Endothelial cell (in vitro differentiated cells): ENCODE measurements around the gene EFCAB11. TPM values are rescaled to one million over a fixed set of nuclear protein-coding genes. Genes with fewer than 3 reads are reported as not detected.
A peak's percentile ranks its signal among the peaks of the same experiment; 100 is the strongest.

ENCODE experiments used
- DNase-seq: peaks from one replicate; pipeline ENCODE4 v3.0.0; 2021; ENCODE audit warnings: low spot score
- H3K27ac Mint-ChIP-seq: one replicate; pipeline ENCODE4 v1.8.0; 2021; ENCODE audit warnings: mixed read lengths, inconsistent platforms; ENCODE audit not compliant: unreplicated experiment
- H3K27me3 Mint-ChIP-seq: one replicate; pipeline ENCODE4 v1.8.0; 2021; ENCODE audit warnings: mild to moderate bottlenecking, moderate library complexity, mixed read lengths, inconsistent platforms; ENCODE audit not compliant: unreplicated experiment
- H3K36me3 Mint-ChIP-seq: one replicate; pipeline ENCODE4 v1.8.0; 2021; ENCODE audit warnings: mild to moderate bottlenecking, low read depth, mixed read lengths, inconsistent platforms; ENCODE audit not compliant: unreplicated experiment
- H3K4me1 Mint-ChIP-seq: one replicate; pipeline ENCODE4 v1.8.0; 2021; ENCODE audit warnings: mild to moderate bottlenecking, mixed read lengths, inconsistent platforms; ENCODE audit not compliant: unreplicated experiment
- H3K4me3 Mint-ChIP-seq: one replicate; pipeline ENCODE4 v1.8.0; 2021; ENCODE audit warnings: mild to moderate bottlenecking, mixed read lengths, inconsistent platforms; ENCODE audit not compliant: unreplicated experiment
- H3K9me3 Mint-ChIP-seq: one replicate; pipeline ENCODE4 v1.8.0; 2021; ENCODE audit warnings: mixed read lengths, inconsistent platforms; ENCODE audit not compliant: unreplicated experiment
- CTCF ChIP-seq: fragments of 200-600 bp; sonication (generic); IDR thresholded peaks from one replicate; pipeline ENCODE4 v1.5.0; 2021; ENCODE audit warnings: antibody characterized with exemption; ENCODE audit not compliant: unreplicated experiment
- total RNA-seq: library from RNA; stranded (reverse); fragmentation: NEBNext Ultra II Directional; extraction: Animal tissue kit (Norgen Biotek cat#: 25700); gene quantifications from one replicate; pipeline ENCODE4 v1.2.1, GENCODE V29; 2021; ENCODE audit not compliant: unreplicated experiment

The EFCAB11 gene
- total RNA-seq, 1 donor from 2014 or later = 15.2 TPM

- DNase-seq = no peak
- Mint-ChIP-seq H3K27me3 (peaks cover 11% of the 10 kb centered on the region), H3K27ac (peak overlapping the region; percentile 99), H3K4me1 (peaks cover 44% of the 10 kb centered on the region), H3K4me3 (peak overlapping the region; percentile 97), H3K9me3 (no peaks in the 10 kb centered on the region), H3K36me3 (peaks cover 32% of the 10 kb centered on the region)
- TF ChIP-seq CTCF = no peak
Observed at GRCh38 chr14:89955022-89955744, 653 bp upstream of the EFCAB11 start.

- H3K9me3 Mint-ChIP-seq = no peaks in the 10 kb centered on the region
- H3K27me3 Mint-ChIP-seq = peaks cover 11% of the 10 kb centered on the region
- no peak for DNase-seq
- peak overlapping the region; percentile 99 for H3K27ac Mint-ChIP-seq
- no peak for TF ChIP-seq CTCF
- H3K36me3 Mint-ChIP-seq = peaks cover 31% of the 10 kb centered on the region
- H3K4me3 Mint-ChIP-seq = peak overlapping the region; percentile 97
- H3K4me1 Mint-ChIP-seq = peaks cover 38% of the 10 kb centered on the region
Observed at GRCh38 chr14:89953602-89954001, 928 bp downstream of the EFCAB11 start.

DNA sequence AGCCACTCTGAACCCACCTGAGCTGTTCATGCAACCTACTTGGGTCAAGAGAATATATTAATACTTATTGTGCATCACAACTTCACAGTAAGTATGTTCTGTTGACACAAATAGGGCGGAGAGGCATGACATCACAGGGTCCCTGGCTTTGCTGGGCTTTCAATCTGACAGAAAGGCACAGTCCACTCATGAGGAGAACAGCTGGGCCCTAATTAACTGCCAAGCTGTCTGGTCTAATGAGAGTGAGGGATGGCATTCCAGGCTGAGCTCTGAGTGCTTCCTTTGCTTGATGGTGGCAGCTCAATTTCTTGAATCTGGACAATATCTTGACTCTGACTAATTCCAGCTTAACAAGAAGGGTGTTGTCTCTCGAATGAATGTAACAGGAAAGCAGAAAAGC lies 2.0 kb downstream of the EFCAB11 start:
- peak overlapping the region; percentile 33 for H3K4me3 Mint-ChIP-seq
- H3K9me3 Mint-ChIP-seq = no peaks in the 10 kb centered on the region
- H3K36me3 Mint-ChIP-seq = peaks cover 27% of the 10 kb centered on the region
- H3K27me3 Mint-ChIP-seq = peaks cover 11% of the 10 kb centered on the region
- no peak for TF ChIP-seq CTCF
- peak overlapping the region; percentile 82 for H3K27ac Mint-ChIP-seq
- no peak for DNase-seq
- H3K4me1 Mint-ChIP-seq = peaks cover 35% of the 10 kb centered on the region

DNA sequence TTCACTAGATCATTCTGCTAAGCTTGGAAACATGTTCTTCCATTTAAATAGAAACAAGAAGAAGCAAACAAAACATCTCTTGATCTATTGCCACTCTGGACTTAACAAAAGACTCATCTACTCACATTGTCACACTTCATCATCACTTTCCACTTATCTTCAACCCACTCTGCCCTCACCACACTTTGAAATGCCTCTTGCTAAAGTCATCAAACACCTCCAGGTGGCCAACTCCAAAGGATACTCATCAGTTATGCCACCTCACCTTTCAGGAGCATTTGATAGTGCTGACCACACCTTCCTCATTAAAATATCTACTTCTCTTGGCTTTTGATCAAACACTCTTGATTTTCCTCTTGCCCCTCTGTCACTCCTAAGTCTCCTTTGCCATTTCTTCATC lies 7.2 kb downstream of the EFCAB11 start:
- Mint-ChIP-seq H3K9me3 (no peaks in the 10 kb centered on the region), H3K4me1 (no peaks in the 10 kb centered on the region), H3K4me3 (no peak overlapping the region), H3K27ac (no peak overlapping the region), H3K27me3 (no peaks in the 10 kb centered on the region), H3K36me3 (peaks cover 15% of the 10 kb centered on the region)
- no peak for DNase-seq
- no peak for TF ChIP-seq CTCF

DNA sequence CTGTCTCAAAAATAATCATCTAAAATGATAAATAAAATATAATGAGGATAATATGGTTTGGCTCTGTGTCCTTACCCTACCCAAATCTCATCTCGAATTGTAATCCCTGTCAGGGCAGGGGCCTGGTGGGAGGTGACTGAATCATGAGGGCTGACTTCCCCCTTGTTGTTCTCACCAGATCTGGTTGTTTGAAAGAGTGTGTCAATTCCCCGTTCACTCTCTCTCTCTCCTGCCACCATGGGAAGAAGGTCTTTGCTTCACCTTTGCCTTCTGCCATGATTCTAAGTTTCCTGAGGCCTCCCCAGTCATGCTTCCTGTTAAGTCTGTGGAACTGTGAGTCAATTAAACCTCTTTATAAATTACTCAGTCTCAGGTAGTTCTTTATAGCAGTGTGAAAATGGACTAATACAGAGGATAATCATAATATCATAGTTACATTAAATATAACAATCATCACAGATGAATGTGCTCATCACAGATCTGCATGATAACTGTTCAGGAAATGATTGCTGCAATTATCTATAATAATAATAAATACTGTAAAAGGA lies 12.6 kb downstream of the EFCAB11 start:
- Mint-ChIP-seq H3K27me3 (peaks cover 3% of the 10 kb centered on the region), H3K4me1 (no peaks in the 10 kb centered on the region), H3K9me3 (no peaks in the 10 kb centered on the region), H3K36me3 (no peaks in the 10 kb centered on the region), H3K4me3 (no peak overlapping the region), H3K27ac (no peak overlapping the region)
- no peak for TF ChIP-seq CTCF
- DNase-seq = no peak
